GM23338 (cell line): Measurements from ENCODE around the gene TMEM252. TPM values are rescaled to one million over a fixed set of nuclear protein-coding genes. Genes with fewer than 3 reads are reported as not detected.

Experiments used
- ATAC-seq: fragments of 200-7000 bp; cut with Tn5 transposase; 3 replicates; pipeline ENCODE4 v1.9.1; 2020
- DNase-seq: peaks from one replicate; pipeline ENCODE4 v3.0.0-alpha.2; 2015; ENCODE audit warnings: low spot score
- H2AFZ ChIP-seq: fragments of 200-600 bp; sonication (generic); 2 replicates; pipeline ENCODE4 v1.8.0; 2016; ENCODE audit warnings: antibody characterized with exemption, mild to moderate bottlenecking, moderate library complexity
- H3F3A ChIP-seq: fragments of 200-600 bp; sonication (generic); replicated peaks from 2 replicates; pipeline ENCODE4 v1.8.0; 2017; ENCODE audit warnings: antibody characterized with exemption, mixed run types, low read depth
- H3K27ac ChIP-seq: fragments of 200-600 bp; sonication (generic); 2 replicates; pipeline ENCODE4 v1.6.1; 2016; ENCODE audit warnings: low read depth
- H3K27me3 ChIP-seq: fragments of 200-600 bp; sonication (generic); 2 replicates; pipeline ENCODE4 v1.8.0; 2016; ENCODE audit warnings: mild to moderate bottlenecking, mixed run types, moderate library complexity; ENCODE audit not compliant: insufficient read depth
- H3K36me3 ChIP-seq: fragments of 200-600 bp; sonication (generic); 2 replicates; pipeline ENCODE4 v1.8.0; 2016; ENCODE audit warnings: mild to moderate bottlenecking; ENCODE audit not compliant: insufficient read depth
- H3K4me1 ChIP-seq: fragments of 200-600 bp; sonication (generic); 2 replicates; pipeline ENCODE4 v1.8.0; 2016; ENCODE audit warnings: mild to moderate bottlenecking, moderate library complexity; ENCODE audit not compliant: insufficient read depth
- H3K4me2 ChIP-seq: fragments of 200-600 bp; sonication (generic); 2 replicates; pipeline ENCODE4 v1.7.1; 2017; ENCODE audit warnings: mixed run types
- H3K4me3 ChIP-seq: fragments of 200-600 bp; sonication (generic); 2 replicates; pipeline ENCODE4 v1.6.1; 2016; ENCODE audit warnings: mixed run types
- H3K79me2 ChIP-seq: fragments of 200-600 bp; sonication (generic); replicated peaks from 2 replicates; pipeline ENCODE4 v1.8.0; 2017; ENCODE audit warnings: mild to moderate bottlenecking; ENCODE audit not compliant: insufficient read depth
- H3K9me2 ChIP-seq: fragments of 200-600 bp; sonication (generic); 2 replicates; pipeline ENCODE4 v1.8.0; 2017; ENCODE audit not compliant: insufficient read depth
- H4K20me1 ChIP-seq: fragments of 200-600 bp; sonication (generic); replicated peaks from 2 replicates; pipeline ENCODE4 v1.8.0; 2017; ENCODE audit warnings: mild to moderate bottlenecking; ENCODE audit not compliant: insufficient read depth
- H3K27ac Mint-ChIP-seq: 2 replicates; pipeline ENCODE4 v1.8.0; 2020; ENCODE audit warnings: inconsistent platforms, mild to moderate bottlenecking, moderate library complexity, mixed read lengths
- H3K27me3 Mint-ChIP-seq: 3 replicates; pipeline ENCODE4 v1.8.0; 2022; ENCODE audit warnings: low read depth, mild to moderate bottlenecking, moderate library complexity, mixed read lengths, inconsistent platforms; ENCODE audit not compliant: insufficient read depth, poor library complexity
- H3K36me3 Mint-ChIP-seq: 3 replicates; pipeline ENCODE4 v1.8.0; 2021; ENCODE audit warnings: low read depth, mild to moderate bottlenecking, inconsistent platforms, moderate library complexity, mixed read lengths
- H3K4me1 Mint-ChIP-seq: 3 replicates; pipeline ENCODE4 v1.8.0; 2020; ENCODE audit warnings: mild to moderate bottlenecking, inconsistent platforms, mixed read lengths
- H3K4me3 Mint-ChIP-seq: 3 replicates; pipeline ENCODE4 v1.8.0; 2021; ENCODE audit warnings: moderate library complexity, mild to moderate bottlenecking, inconsistent platforms, mixed read lengths
- H3K9me3 Mint-ChIP-seq: 3 replicates; pipeline ENCODE4 v1.8.0; 2020; ENCODE audit warnings: moderate library complexity, mild to moderate bottlenecking, inconsistent platforms, mixed read lengths
- CREB1 ChIP-seq: fragments of 250-450 bp; sonication (Bioruptor Pico); IDR thresholded peaks from 2 replicates; pipeline ENCODE4 v1.5.0; 2020; ENCODE audit warnings: low read depth, mild to moderate bottlenecking, moderate library complexity
- CTCF ChIP-seq, 2 experiments: fragments of 200-600 bp in 1 of 2; sonication (generic) in 1 of 2; conservative IDR thresholded peaks; 2 replicates each; pipeline versions ENCODE4 v1.5.1 to v1.6.1; 2016 to 2017; ENCODE audit warnings: antibody characterized with exemption in 2 of 2, low read depth in 2 of 2, mild to moderate bottlenecking in 2 of 2, moderate library complexity in 1 of 2
- ETS1 ChIP-seq: IDR thresholded peaks from 2 replicates; pipeline ENCODE4 v1.6.1; 2016; ENCODE audit warnings: antibody characterized with exemption
- EZH2 ChIP-seq: fragments of 200-600 bp; sonication (generic); IDR thresholded peaks from one replicate; pipeline ENCODE4 v1.8.0; 2017; ENCODE audit warnings: antibody characterized with exemption, mild to moderate bottlenecking, low read depth; ENCODE audit not compliant: unreplicated experiment
- EZH2phosphoT487 ChIP-seq: fragments of 200-600 bp; sonication (generic); IDR thresholded peaks from one replicate; pipeline ENCODE4 v1.8.1; 2018; ENCODE audit warnings: antibody characterized with exemption; ENCODE audit not compliant: unreplicated experiment
- JUNB ChIP-seq: IDR thresholded peaks from one replicate; pipeline ENCODE4 v1.6.1; 2016; ENCODE audit warnings: antibody characterized with exemption; ENCODE audit not compliant: unreplicated experiment
- NANOG ChIP-seq: IDR thresholded peaks from 2 replicates; pipeline ENCODE4 v1.6.1; 2016; ENCODE audit warnings: antibody characterized with exemption, borderline replicate concordance
- POLR2AphosphoS5 ChIP-seq: IDR thresholded peaks from 2 replicates; pipeline ENCODE4 v1.6.1; 2016; ENCODE audit warnings: antibody characterized with exemption, low read depth
- REST ChIP-seq: IDR thresholded peaks from one replicate; pipeline ENCODE4 v1.6.1; 2018; ENCODE audit warnings: antibody characterized with exemption; ENCODE audit not compliant: unreplicated experiment
- STAT1 ChIP-seq: IDR thresholded peaks from one replicate; pipeline ENCODE4 v1.6.1; 2016; ENCODE audit warnings: antibody characterized with exemption; ENCODE audit not compliant: unreplicated experiment
- ZNF114 ChIP-seq: fragments of 250-450 bp; sonication (Bioruptor Pico); IDR thresholded peaks from 2 replicates; pipeline ENCODE4 v1.5.0; 2020; ENCODE audit warnings: mild to moderate bottlenecking, moderate library complexity
- ZNF331 ChIP-seq: fragments of 250-450 bp; sonication (Bioruptor Pico); IDR thresholded peaks from 2 replicates; pipeline ENCODE4 v1.5.0; 2020; ENCODE audit warnings: low read depth, mild to moderate bottlenecking, moderate library complexity
- ZNF462 ChIP-seq: fragments of 250-450 bp; sonication (Bioruptor Pico); IDR thresholded peaks from 2 replicates; pipeline ENCODE4 v1.5.0; 2020; ENCODE audit warnings: mild to moderate bottlenecking, moderate library complexity
- polyA plus RNA-seq: library from polyadenylated mRNA; unstranded; fragments of >200 nt; fragmentation: Nextera tagmentation; extraction: Ambion mirVana; gene quantifications from 2 replicates; pipeline ENCODE4 v1.2.1, GENCODE V29; 2016
- total RNA-seq: library from RNA; depleted of rRNA; stranded (reverse); fragments of >200 nt; shearing (Covaris generic); gene quantifications from 2 replicates; pipeline ENCODE4 v1.2.3, GENCODE V29; 2014

TMEM252 gene
- total and polyA plus RNA-seq, 2 experiments from 2014 or later: not detected

- DNase-seq (no peak), ATAC-seq (no peak)
- Histone ChIP-seq H2AFZ (no peak overlapping the region), H4K20me1 (peaks cover 13% of the 10 kb centered on the region), H3K79me2 (no peaks in the 10 kb centered on the region), H3K9me2 (no peaks in the 10 kb centered on the region), H3K4me2 (no peak overlapping the region), H3K4me1 (no peaks in the 10 kb centered on the region; the same call in 1 of the 2 replicates), H3K36me3 (no peaks in the 10 kb centered on the region), H3F3A (no peaks in the 10 kb centered on the region), H3K27me3 (peaks cover 100% of the 10 kb centered on the region), H3K27ac (no peak overlapping the region), H3K4me3 (no peak overlapping the region)
- TF ChIP-seq NANOG: no peak
- no peak for TF ChIP-seq JUNB
- TF ChIP-seq ZNF331 (CRISPR knock-in tag): no peak
- no peak; a peak in 1 of 4 replicates for TF ChIP-seq CTCF (conservative IDR thresholded peaks at IDR 0.05; ENCODE audit: low read depth in 2 of 2)
- TF ChIP-seq ZNF462 (CRISPR knock-in tag): no peak
- no peak for TF ChIP-seq ZNF114 (CRISPR knock-in tag)
- no peak for TF ChIP-seq POLR2AphosphoS5
- no peak for TF ChIP-seq CREB1 (CRISPR knock-in tag)
- TF ChIP-seq REST: no peak
- TF ChIP-seq STAT1: no peak
- TF ChIP-seq EZH2phosphoT487: no peak
- no peak for TF ChIP-seq EZH2
- no peak for TF ChIP-seq ETS1
- Mint-ChIP-seq H3K27ac (no peak overlapping the region), H3K9me3 (no peaks in the 10 kb centered on the region), H3K27me3 (peaks cover 80% of the 10 kb centered on the region), H3K36me3 (no peaks in the 10 kb centered on the region), H3K4me3 (no peak overlapping the region), H3K4me1 (peaks cover 7% of the 10 kb centered on the region)
Measured at GRCh38 chr9:68507806-68508145, 32.9 kb downstream of the TMEM252 start.
